AML-193 (cell line): ENCODE measurements around the gene GDA.
"Not testable (repeated sequence)": the region's sequence is repeated elsewhere in the genome, so short reads cannot be mapped to it uniquely, and the experiment has no call there.

Experiments
- DNase-seq, 2 experiments: peaks; one replicate each; lab custom pipeline; 2025; lab: John Stamatoyannopoulos, UW

The GDA gene

DNA sequence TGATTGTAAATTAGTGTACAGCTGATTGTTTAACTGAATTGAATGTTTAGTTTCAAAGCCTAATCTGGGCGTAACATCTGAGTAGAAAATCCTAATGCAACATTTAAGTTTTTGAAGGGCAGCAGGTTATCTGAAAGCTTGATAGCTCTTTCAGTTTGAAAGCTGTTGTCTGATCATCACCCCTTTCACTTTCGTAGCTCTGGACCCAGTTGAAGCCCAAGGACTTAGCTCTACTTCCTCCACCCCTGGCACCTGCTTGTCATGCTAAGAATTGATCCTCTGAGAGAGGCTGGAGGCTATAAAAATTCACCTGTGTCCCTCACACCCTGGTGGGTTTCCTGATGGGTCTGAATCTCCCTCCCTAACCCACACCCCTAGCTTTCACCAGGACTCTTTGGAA is 129.7 kb downstream of the GDA start:
- no peak for DNase-seq

DNA sequence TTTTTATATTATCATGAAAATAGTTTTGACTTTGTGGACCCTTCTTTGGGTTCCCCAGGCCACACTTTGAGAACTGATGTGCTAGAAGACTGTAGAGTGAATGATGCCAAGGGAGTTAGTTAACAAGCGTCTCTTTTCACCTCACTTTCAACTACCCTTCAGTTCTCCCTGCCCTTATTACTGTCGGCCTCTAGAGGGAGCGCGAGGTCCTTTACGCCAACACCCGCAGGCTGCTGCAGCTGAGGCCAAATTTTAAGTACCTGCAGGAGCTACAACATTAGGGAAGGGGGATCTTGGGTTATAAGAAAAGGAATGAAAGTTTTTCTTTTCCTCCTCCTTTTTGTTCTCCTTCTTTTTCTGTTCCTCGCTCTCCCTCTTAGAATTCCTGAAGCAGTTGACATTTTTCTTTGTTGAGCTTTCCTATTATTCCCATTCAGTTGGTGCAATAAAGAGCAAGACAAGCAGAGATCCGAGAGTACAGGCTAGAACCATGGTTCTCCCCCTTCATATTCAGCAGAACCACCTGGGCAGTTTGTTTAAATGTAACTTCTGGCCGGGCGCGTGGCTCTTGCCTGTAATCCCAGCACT is 131.8 kb downstream of the GDA start:
- peak; percentile 58 to 64 for DNase-seq

DNA sequence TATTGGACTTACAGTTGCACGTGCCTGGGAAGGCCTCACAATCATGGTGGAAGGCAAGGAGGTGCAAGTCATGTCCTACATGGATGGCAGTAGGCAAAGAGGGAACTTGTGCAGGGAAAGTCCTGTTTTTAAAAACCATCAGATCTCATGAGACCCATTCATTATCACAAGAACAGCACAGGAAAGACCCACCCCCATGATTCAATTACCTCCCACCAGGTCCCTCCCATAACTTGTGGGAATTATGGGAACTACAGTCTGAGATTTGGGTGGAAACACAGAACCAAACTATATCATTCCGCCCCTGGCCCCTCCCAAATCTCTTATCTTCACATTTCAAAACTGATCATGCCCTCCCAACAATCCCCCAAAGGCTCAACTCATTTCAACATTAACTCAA is 140.2 kb downstream of the GDA start:
- no peak for DNase-seq

DNA sequence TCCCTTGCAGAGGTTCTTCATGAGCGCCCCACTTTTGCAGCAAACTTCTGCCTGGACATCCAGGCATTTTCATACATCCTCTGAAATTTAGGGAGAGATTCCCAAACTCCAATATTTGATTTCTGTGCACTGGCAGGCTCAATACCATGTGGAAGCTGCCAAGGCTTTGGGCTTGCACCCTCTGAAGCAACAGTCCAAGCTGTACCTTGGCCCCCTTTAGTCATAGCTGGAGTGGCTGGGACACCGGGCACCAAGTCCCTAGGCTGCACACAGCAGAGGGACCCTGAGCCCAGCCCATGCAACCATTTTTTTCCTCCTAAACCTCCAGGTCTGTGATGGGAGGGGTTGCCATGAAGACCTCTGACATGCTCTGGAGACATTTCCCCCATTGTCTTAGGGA is 141.1 kb downstream of the GDA start:
- no peak for DNase-seq

DNA sequence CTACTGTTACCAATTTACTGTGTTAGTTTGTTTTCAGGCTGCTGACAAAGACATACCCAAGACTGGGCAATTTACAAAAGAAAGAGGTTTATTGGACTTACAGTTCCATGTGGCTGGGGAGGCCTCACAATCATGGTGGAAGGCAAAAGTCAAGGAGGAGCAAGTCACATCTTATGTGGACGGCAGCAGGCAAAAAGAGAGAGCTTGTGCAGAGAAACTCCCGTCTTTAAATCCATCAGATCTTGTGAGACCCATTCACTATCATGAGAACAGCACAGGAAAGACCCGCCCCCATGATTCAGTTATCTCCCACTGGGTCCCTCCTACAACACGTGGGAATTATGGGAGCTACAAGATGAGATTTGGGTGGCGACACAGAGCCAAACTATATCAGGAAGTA is 142.3 kb downstream of the GDA start:
- DNase-seq: not testable (repeated sequence)

DNA sequence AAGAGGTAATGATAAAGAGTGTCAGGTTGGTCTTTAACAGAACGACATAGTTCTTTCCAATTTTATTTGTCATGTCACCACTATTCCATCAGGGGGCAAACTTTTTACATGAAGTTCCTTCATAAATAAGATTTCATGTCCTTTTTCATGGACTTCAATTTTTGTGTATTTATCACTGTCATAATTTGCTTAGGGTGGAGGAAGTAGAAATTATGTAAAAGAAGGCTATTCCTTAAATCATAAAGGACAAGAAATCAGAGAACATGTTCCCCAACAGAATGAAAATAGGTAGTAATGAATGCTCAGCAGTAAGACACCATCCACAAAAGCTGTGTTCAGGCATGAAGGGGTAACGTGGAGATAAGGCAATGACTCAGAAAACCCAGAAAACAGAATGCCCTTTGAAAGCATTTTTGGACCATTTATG is 143.0 kb downstream of the GDA start:
- peak; percentile 51 to 64 for DNase-seq

DNA sequence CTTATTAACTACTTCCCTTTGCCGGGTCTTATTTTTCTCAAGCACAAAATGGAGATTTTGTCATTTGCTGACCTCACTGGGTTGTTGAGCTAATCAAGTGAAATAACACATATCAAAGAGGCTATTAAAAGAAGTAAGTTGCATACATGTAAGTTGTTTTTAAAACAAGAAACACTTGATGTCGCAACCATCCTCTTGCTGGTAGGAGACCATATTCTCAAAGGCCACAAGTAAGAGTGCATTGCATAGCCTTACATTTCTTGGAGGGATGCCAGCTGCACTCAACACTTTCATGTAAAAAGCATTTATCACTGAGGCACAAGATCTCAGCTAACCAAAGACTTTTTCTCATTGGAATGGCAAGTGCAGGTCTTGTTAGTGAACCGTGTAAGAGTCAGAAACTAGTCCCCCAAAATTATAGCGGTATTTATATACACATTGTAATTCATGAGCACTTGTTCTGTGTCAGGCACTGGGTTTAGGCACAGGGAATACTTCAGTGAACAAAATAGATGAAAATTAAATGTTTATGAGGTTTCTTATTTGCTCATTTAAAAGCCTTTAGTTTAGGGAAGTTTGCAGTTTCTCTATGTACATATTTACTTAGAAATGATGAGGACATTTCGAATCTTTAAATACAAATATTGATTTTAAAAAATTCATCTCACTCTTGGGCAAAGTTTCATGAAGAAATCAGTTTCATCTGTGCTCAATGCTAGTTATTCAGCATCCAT is 143.8 kb downstream of the GDA start:
- DNase-seq: peak; percentile 91 to 97

DNA sequence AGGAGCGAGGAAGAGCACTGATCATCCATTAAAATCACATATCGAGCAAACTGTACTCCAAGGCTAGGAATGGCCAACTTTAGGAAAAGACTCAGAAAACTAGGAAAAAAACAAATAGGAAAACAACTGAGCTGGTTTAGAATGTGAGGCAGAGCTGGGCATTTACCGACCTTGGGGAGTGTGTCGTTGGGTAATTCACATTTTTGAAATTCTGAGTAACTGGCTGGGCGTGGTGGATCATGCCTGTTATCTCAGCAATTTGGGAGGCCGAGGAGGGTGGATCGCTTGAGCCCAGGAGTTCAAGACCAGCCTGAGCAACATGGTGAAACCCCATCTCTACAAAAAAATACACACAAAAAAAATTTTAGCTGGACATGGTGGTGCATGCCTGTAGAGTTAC is 145.7 kb downstream of the GDA start:
- no peak for DNase-seq

DNA sequence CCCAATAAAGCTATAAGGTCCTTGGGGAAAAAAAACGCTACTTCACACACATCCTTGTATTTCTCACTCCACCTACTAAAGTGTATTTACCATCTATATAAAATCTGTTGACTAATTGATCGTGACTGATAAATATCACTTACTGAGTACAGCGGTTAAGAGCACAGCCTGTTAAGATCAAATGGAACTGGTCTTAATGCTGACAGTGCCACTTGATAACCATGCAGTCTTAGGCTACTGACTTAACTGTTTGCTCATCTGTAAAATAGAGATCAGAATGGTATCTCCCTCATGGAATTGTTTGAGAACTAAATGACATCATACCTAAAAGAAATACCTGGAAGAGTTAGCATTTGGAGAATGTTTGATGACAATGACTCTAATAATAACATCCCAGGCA is 148.3 kb downstream of the GDA start:
- DNase-seq: no peak

DNA sequence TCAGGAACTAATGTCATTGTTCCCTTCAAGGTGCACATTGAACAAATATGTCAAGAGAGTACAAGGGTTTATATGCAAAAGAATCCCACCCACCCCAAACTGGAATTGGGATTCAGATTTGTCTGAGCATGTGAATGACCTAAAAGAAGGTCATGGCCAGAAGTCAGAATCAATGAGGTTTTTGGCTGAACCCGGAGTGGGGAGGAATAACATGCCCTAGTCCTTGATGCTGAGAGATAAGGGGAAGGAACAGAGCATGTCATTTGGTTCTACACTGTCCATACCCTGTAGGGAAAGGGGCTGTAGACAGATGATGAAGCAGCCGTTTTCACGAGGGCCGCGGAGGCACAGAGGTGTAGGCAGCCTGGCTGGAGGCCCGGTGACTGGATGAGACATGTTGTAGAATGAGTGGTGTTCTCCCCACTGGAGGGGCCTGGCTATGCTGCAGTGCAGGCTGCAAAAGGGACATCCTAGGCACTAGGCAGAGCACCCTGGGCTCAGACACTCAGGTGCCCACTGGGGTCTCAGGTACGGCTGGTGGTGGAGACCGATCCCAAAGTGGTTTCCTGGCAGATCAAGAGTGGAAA is 149.9 kb downstream of the GDA start:
- DNase-seq: no peak

DNA sequence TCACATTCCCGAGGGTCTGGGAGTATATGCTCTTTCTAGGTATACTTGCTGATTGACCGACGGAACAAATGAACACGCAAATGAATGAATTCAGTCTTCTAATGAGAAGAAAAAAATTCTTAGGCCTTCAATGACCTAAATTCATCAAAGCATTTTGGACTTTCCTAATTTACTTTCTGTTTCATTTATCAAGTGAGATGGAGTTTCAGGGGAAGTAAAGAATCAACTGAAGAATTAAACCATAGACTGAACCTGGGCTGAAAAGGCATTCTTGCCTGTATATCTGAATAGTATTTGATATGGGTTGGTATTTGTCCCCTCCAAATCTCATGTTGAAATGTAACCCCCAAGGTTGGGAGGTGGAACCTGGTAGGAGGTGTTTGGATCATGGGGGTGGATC is 151.6 kb downstream of the GDA start:
- no peak for DNase-seq
